Measurements from ENCODE around the gene INSR.

- TF ChIP-seq, protein P1, sequence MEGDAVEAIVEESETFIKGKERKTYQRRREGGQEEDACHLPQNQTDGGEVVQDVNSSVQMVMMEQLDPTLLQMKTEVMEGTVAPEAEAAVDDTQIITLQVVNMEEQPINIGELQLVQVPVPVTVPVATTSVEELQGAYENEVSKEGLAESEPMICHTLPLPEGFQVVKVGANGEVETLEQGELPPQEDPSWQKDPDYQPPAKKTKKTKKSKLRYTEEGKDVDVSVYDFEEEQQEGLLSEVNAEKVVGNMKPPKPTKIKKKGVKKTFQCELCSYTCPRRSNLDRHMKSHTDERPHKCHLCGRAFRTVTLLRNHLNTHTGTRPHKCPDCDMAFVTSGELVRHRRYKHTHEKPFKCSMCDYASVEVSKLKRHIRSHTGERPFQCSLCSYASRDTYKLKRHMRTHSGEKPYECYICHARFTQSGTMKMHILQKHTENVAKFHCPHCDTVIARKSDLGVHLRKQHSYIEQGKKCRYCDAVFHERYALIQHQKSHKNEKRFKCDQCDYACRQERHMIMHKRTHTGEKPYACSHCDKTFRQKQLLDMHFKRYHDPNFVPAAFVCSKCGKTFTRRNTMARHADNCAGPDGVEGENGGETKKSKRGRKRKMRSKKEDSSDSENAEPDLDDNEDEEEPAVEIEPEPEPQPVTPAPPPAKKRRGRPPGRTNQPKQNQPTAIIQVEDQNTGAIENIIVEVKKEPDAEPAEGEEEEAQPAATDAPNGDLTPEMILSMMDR (IDR thresholded peaks at IDR 0.05) = no peak
- TF ChIP-seq REST (IDR thresholded peaks at IDR 0.05; ENCODE audit: insufficient read depth in 1 of 2, low read depth in 2 of 2, low read length in 1 of 2) (no peak), TCF7L2 (IDR thresholded peaks at IDR 0.05; ENCODE audit: low read depth, low read length) (no peak), POLR2AphosphoS5 (IDR thresholded peaks at IDR 0.05; ENCODE audit: low read depth, low read length) (no peak)
These were observed 155.8 kb downstream of the INSR start for GRCh38 chr19:7138402-7138801.

Data from Panc1 (cell line).